ENCODE data around the gene ARMC10.
"Not testable (repeated sequence)": the region's sequence is repeated elsewhere in the genome, so short reads cannot be mapped to it uniquely, and the experiment has no call there.

Gene ARMC10

GRCh38 chr7:103068414-103069403 is 6.2 kb upstream of the ARMC10 start:
- DNase-seq (ENCODE audit: low read depth, low spot score), result no peak
- Histone ChIP-seq H3K9ac (ENCODE audit: insufficient read length, low read depth) (no peak overlapping the region), H3K9me3 (ENCODE audit: insufficient read depth, low read length) (peaks cover 13% of the 10 kb centered on the region; the same call in 1 of the 2 replicates), H3K4me3 (ENCODE audit: insufficient read length, low read depth) (no peak overlapping the region), H3K36me3 (ENCODE audit: insufficient read depth, insufficient read length, low read length) (no peaks in the 10 kb centered on the region), H3K27me3 (ENCODE audit: insufficient read depth, insufficient read length) (no peaks in the 10 kb centered on the region), H3K4me1 (ENCODE audit: insufficient read depth, insufficient read length) (no peaks in the 10 kb centered on the region)
- TF ChIP-seq ZNF274 (IDR thresholded peaks at IDR 0.05; ENCODE audit: low read depth, low read length) (no peak), YY1 (IDR thresholded peaks at IDR 0.05; ENCODE audit: insufficient read depth, insufficient read length) (no peak)

DNA sequence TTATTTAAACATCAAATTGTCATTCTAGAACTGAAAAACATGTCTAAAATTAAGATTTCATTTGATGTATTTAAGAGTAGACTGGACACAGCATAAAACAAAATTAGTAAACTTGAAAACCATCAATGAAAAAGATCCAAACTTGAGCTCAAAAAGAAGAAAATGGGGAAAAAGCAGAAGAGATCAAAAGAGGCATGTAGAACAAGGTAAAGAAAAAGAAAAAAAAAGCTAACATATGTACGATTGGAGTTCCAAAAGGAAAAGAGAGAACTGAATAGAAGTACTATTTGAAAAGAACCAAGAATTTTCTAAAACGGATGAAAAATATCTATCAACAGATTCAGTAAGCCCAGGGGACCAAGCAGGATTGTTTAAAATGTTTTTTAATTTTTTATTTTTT is 3.9 kb upstream of the ARMC10 start:
- Histone ChIP-seq H3K4me1 (ENCODE audit: insufficient read depth, insufficient read length) (no peaks in the 10 kb centered on the region), H3K27me3 (ENCODE audit: insufficient read depth, insufficient read length) (no peaks in the 10 kb centered on the region), H3K4me3 (ENCODE audit: insufficient read length, low read depth) (no peak overlapping the region), H3K36me3 (ENCODE audit: insufficient read depth, insufficient read length, low read length) (no peaks in the 10 kb centered on the region), H3K9me3 (ENCODE audit: insufficient read depth, low read length) (peaks cover 13% of the 10 kb centered on the region; the same call in 1 of the 2 replicates), H3K9ac (ENCODE audit: insufficient read length, low read depth) (no peak overlapping the region)
- no peak for DNase-seq (ENCODE audit: low read depth, low spot score)
- TF ChIP-seq YY1 (IDR thresholded peaks at IDR 0.05; ENCODE audit: insufficient read depth, insufficient read length) (no peak), ZNF274 (IDR thresholded peaks at IDR 0.05; ENCODE audit: low read depth, low read length) (no peak), SUZ12 (IDR thresholded peaks at IDR 0.05; ENCODE audit: extremely low read depth, insufficient read depth, insufficient read length) (no peak)

GRCh38 chr7:103073989-103074518 is 886 bp upstream of the ARMC10 start:
- TF ChIP-seq ZNF274 (IDR thresholded peaks at IDR 0.05; ENCODE audit: low read depth, low read length), result no peak
- no peak for TF ChIP-seq SUZ12 (IDR thresholded peaks at IDR 0.05; ENCODE audit: extremely low read depth, insufficient read depth, insufficient read length)
- no peak for TF ChIP-seq YY1 (IDR thresholded peaks at IDR 0.05; ENCODE audit: insufficient read depth, insufficient read length)
- no peaks in the 10 kb centered on the region for H3K36me3 ChIP-seq (ENCODE audit: insufficient read depth, insufficient read length, low read length)
- H3K4me3 ChIP-seq (ENCODE audit: insufficient read length, low read depth), result peak overlapping the region; percentile 80
- DNase-seq (ENCODE audit: low read depth, low spot score), result no peak
- H3K4me1 ChIP-seq (ENCODE audit: insufficient read depth, insufficient read length), result no peaks in the 10 kb centered on the region
- H3K9me3 ChIP-seq (ENCODE audit: insufficient read depth, low read length), result peaks cover 6% of the 10 kb centered on the region; the same call in 1 of the 2 replicates
- peak overlapping the region; percentile 59 for H3K9ac ChIP-seq (ENCODE audit: insufficient read length, low read depth)
- no peaks in the 10 kb centered on the region for H3K27me3 ChIP-seq (ENCODE audit: insufficient read depth, insufficient read length)

DNA sequence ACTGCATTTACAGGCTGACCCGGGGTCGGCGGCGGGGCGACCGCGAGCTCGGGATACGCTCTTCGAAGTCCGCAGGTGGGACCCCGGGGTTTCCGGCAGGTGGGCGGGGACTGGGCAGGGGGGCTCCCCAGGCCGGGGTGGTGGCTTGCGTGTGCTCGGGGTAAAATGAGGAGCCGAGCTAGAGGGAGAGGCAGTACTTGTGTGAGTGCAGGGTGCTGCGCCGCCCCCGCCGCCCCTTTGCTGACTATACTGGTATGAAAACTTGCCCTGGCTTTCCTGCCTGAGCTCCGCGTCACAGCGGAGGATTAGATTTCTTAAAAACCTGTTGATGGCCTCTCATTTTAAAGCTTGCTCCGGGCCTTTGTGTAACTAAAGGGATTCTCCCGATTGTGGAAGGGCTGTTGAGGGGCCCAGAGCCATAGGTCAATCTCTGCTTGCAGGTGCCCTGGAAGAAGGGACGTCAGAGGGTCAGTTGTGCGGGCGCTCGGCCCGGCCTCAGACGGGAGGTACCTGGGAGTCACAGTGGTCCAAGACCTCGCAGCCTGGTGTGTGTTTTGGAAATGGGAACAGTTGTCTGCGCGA is 488 bp downstream of the ARMC10 start:
- Histone ChIP-seq H3K36me3 (ENCODE audit: insufficient read depth, insufficient read length, low read length) (no peaks in the 10 kb centered on the region), H3K4me1 (ENCODE audit: insufficient read depth, insufficient read length) (no peaks in the 10 kb centered on the region), H3K4me3 (ENCODE audit: insufficient read length, low read depth) (peak overlapping the region; percentile 80), H3K9ac (ENCODE audit: insufficient read length, low read depth) (peak overlapping the region; percentile 83), H3K27me3 (ENCODE audit: insufficient read depth, insufficient read length) (no peaks in the 10 kb centered on the region), H3K9me3 (ENCODE audit: insufficient read depth, low read length) (no peaks in the 10 kb centered on the region)
- TF ChIP-seq SUZ12 (IDR thresholded peaks at IDR 0.05; ENCODE audit: extremely low read depth, insufficient read depth, insufficient read length) (no peak), YY1 (IDR thresholded peaks at IDR 0.05; ENCODE audit: insufficient read depth, insufficient read length) (no peak), ZNF274 (IDR thresholded peaks at IDR 0.05; ENCODE audit: low read depth, low read length) (no peak)
- peak; percentile 44 for DNase-seq (ENCODE audit: low read depth, low spot score)

- no peak for TF ChIP-seq YY1 (IDR thresholded peaks at IDR 0.05; ENCODE audit: insufficient read depth, insufficient read length)
- TF ChIP-seq ZNF274 (IDR thresholded peaks at IDR 0.05; ENCODE audit: low read depth, low read length), result no peak
- no peak for TF ChIP-seq SUZ12 (IDR thresholded peaks at IDR 0.05; ENCODE audit: extremely low read depth, insufficient read depth, insufficient read length)
- Histone ChIP-seq H3K4me3 (ENCODE audit: insufficient read length, low read depth) (no peak overlapping the region), H3K27me3 (ENCODE audit: insufficient read depth, insufficient read length) (no peaks in the 10 kb centered on the region), H3K36me3 (ENCODE audit: insufficient read depth, insufficient read length, low read length) (no peaks in the 10 kb centered on the region), H3K4me1 (ENCODE audit: insufficient read depth, insufficient read length) (no peaks in the 10 kb centered on the region), H3K9ac (ENCODE audit: insufficient read length, low read depth) (no peak overlapping the region), H3K9me3 (ENCODE audit: insufficient read depth, low read length) (no peaks in the 10 kb centered on the region)
- DNase-seq (ENCODE audit: low read depth, low spot score), result no peak
Observed at GRCh38 chr7:103076764-103077163, 1.8 kb downstream of the ARMC10 start.

DNA sequence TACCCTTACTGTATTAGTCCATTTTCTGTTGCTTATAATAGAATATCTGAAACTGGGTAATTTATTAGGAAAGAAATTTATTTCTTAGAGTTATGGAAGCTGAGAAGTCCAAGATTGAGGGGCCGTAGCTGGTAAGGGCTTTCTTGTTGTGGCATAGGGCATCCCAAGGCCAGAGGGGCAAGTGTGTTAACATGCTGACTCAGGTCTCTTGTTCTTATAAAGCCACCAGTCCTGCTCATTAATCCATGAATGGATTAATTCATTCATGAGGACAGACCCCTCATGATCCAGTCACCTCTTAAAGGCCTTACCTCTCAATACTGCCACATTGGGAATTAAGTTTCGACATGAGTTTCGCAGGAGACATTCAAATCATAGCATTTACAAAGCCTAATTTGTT is 2.4 kb downstream of the ARMC10 start:
- no peaks in the 10 kb centered on the region for H3K36me3 ChIP-seq (ENCODE audit: insufficient read depth, insufficient read length, low read length)
- no peak overlapping the region for H3K9ac ChIP-seq (ENCODE audit: insufficient read length, low read depth)
- H3K9me3 ChIP-seq (ENCODE audit: insufficient read depth, low read length), result no peaks in the 10 kb centered on the region
- H3K4me1 ChIP-seq (ENCODE audit: insufficient read depth, insufficient read length), result no peaks in the 10 kb centered on the region
- no peak for DNase-seq (ENCODE audit: low read depth, low spot score)
- H3K27me3 ChIP-seq (ENCODE audit: insufficient read depth, insufficient read length), result no peaks in the 10 kb centered on the region
- no peak for TF ChIP-seq SUZ12 (IDR thresholded peaks at IDR 0.05; ENCODE audit: extremely low read depth, insufficient read depth, insufficient read length)
- no peak for TF ChIP-seq YY1 (IDR thresholded peaks at IDR 0.05; ENCODE audit: insufficient read depth, insufficient read length)
- no peak for TF ChIP-seq ZNF274 (IDR thresholded peaks at IDR 0.05; ENCODE audit: low read depth, low read length)
- no peak overlapping the region for H3K4me3 ChIP-seq (ENCODE audit: insufficient read length, low read depth)

DNA sequence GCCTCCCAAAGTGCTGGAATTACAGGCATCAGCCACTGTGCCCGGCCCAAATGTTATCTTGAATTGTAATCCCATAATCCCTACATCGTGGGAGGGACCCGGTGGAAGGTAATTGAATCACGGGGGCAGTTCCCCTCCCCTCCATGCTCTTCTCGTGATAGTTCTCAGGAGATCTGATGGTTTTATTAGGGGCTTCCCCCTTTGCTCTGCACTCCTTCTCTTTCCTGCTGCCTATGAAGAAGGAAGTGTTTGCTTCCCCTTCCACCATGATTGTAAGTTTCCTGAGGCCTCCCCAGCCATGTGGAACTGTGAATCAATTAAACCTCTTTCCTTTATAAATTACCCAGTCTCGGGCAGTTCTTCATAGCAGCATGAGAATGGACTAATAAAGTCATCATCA is 3.3 kb downstream of the ARMC10 start:
- not testable (repeated sequence) for H3K4me3 ChIP-seq (ENCODE audit: insufficient read length, low read depth); H3K36me3 ChIP-seq (ENCODE audit: insufficient read depth, insufficient read length, low read length)

More for the DNA sequence above, 3.3 kb downstream of the ARMC10 start:
- not testable (repeated sequence) for H3K9ac ChIP-seq (ENCODE audit: insufficient read length, low read depth); H3K4me1 ChIP-seq (ENCODE audit: insufficient read depth, insufficient read length); DNase-seq (ENCODE audit: low read depth, low spot score); H3K9me3 ChIP-seq (ENCODE audit: insufficient read depth, low read length); H3K27me3 ChIP-seq (ENCODE audit: insufficient read depth, insufficient read length)
